GDM1 (cell line): ENCODE data around the gene ZNF267.
A peak's percentile ranks its signal among the peaks of the same experiment; 100 is the strongest.
"Not testable (repeated sequence)": the region's sequence is repeated elsewhere in the genome, so short reads cannot be mapped to it uniquely, and the experiment has no call there.

Experiments used
- DNase-seq: peaks from one replicate; lab custom pipeline; 2025; lab: John Stamatoyannopoulos, UW

Gene ZNF267

DNA sequence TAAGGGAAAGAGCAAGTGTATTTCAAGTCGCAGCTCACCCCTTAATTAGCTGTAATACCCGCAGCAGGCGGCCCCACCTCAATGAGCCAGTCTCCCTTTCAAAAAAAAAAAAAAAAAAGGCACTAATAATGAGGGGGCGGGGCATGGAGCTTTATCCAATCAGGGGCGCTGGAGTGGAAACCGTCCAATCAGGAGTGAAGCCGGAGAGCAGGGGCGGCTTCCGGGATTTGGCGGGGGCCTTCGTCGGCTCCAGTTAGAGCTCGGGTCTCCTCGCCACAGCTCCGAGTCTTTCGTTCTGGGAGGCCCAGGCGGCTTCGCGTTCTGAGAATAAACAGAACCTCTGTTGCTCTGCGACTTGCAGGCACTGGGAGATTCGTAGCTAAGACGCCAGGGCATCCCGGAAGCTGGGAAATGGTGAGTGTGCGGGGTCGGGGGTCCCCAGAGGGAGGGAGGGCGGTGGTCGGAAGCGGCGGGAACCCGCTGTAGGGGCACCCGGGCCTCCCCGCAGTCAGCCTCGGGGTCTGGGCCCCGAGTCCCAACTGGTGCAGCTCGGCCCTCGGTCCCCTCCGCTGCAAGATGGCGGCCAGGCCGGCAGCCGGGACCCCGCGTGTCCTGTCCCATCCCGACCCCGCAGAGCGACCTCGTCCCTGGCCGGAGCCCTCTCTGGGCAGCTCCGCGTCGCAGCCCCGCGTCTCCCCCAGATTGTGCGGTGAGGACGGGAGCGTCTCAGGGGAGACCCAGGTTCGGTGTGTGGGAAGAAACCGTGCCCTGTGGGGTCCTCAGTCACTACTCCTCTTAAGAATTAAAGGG is at the start of gene ZNF267:
Gene ZNF267 (plus strand): TSS at position 252 of the 810 bp plus-strand sequence. CDS start 160 bp downstream, at position 412.
- peak; percentile 79 for DNase-seq

DNA sequence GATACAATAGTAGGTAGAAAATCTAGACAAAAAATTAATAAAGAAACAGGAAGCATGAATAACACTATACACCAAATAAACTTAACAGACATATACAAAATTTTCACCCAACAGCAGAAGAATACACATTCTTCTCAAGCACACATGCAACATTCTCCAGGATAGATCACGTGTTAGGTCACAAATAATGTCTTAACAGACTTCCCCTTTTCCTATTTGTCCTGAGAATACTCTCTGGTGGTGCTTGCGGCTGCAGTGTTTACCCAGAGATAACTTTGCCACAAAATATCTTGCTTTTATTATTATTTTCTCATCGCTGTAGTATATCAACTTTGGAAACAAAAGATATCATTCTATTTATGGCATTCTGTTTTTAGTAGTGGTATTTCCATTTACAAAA is 40.6 kb upstream of the ZNF267 start:
- no peak for DNase-seq

DNA sequence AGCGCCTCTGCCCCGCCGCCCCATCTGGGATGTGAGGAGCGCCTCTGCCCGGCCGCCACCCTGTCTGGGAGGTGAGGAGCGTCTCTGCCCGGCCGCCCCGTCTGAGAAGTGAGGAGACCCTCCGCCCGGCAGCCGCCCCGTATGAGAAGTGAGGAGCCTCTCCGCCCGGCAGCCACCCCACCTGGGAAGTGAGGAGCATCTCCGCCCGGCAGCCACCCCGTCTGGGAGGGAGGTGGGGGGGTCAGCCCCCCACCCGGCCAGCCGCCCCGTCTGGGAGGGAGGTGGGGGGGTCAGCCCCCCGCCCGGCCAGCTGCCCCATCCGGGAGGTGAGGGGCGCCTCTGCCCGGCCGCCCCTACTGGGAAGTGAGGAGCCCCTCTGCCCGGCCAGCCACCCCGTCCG is 37.2 kb upstream of the ZNF267 start:
- DNase-seq = not testable (repeated sequence)

DNA sequence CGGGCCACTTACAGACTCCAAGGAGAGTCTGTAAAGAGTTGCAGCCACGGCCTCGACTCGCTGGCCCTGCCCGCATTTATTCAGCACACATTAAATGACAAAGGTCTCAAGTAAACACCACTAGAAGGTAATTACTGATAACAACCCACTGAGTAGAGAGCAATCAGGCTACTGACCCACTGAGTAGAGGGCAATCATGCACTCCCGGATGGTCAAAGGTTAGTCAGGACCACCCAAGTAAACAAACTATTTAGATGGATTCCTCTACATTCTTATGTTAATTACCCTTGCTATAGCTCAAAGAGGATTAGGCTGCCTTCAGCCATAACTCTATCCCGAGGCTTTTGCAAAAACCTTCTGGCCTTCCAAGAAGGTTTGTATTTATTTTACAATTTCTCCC is 30.7 kb upstream of the ZNF267 start:
- DNase-seq = no peak

DNA sequence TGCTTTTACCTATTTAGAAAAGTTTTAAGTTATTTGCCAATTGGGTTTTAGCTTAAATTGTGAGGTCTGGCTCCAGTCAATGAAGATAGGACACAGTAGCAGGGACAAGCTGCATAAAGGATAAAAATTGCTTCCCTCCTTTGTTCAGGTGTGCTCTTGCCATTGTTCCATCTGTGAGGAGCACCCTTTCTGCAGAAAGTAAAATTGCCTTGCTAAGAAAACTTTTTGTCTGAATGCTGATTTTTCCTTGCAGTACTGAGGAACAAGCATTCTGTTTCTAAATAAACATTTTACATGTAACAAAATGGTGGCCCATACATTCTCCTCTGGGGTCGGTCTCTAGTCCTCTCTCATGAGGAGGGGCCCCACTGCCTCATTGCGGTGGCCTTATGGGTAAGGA is 25.0 kb upstream of the ZNF267 start:
- not testable (repeated sequence) for DNase-seq

DNA sequence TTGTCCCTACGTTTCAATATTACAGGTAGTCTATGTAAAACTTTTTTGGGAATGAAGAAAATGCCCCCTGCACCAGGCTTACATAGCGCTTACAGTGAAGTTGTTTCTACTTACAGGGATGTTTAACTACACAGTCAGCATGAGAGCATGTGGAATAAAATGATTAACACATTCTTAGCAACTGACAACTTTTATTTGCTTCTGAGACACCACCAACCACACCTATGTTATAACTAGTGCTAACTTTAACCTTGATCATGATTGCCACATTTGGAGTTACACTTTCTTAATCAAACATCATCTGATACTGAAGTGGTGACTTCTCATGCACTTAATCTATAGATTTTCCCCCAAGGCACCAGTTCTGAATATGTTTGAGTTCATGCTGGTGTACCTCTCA is 20.3 kb upstream of the ZNF267 start:
- no peak for DNase-seq

DNA sequence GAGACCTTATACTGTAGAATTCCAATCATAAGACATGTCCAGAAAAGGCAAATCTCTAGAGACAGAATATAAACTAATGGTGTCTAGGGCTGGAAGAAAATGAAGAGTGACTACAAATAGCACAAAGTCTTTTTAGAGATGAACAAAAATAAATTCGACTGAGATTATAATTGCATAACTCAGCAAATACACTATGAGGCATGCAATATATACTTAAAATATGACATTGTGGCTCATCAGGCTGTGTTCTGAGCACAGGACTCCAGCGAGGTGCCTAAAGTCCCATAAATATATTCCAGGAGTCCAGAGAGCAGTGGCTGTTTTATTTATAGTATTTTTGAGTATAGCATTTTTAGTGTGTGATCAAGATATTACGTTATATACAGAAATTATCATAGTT is 13.1 kb upstream of the ZNF267 start:
- no peak for DNase-seq

DNA sequence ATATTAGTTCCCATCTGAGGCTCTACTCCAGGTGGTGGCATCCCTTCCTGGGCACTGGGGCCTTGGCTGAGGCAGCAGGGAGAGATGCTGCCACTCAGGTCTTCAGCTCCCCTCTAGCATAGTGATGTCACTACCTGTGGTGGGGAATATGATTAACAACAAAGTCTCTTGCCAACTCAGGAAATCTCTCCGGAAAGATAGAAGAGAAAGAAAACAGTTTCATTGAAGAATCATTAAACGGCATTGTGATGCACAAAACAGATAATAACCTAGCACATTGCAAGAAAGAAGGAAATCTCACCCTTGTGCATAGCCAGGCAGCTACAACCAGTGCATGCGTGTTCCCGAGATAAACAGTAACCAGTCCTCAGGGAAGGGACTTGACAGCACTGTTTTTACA is 12.2 kb upstream of the ZNF267 start:
- no peak for DNase-seq

DNA sequence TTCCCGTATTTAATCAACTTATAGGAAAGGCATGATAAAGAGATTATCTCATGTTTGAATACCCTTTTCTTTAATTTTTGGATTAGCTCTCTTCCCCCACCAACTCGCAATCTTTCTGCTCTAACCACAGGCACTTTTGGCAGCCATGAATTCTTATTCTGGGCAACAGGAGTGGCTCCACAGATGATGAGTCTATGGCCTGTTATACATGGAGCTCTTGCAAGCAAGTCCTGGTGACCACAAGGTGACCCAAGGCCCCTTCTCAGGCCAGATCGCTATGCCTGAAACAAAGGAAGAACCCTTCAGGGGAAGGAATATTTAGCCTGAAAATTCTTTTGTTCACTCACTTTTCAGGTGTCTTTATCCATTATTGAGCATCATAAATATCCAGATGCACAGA is 10.8 kb upstream of the ZNF267 start:
- no peak for DNase-seq

DNA sequence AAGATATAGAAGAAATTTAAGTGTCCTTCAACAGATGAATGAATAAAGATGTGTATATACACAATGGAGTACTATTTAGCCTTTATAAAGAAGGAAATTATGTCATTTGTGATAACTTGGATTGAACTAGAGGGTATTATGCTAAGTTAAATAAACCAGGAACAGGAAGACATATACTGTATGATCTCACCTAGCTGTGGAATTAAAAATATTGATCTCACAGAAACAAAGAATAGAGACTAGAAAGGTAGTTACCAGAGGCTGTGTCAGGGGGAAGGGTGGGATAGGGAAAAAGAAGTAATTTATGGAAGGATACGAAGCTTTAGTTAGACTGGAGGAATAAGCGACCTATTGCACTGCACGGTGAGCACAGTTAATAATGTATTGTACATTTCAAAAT is 5.4 kb upstream of the ZNF267 start:
- DNase-seq = no peak

DNA sequence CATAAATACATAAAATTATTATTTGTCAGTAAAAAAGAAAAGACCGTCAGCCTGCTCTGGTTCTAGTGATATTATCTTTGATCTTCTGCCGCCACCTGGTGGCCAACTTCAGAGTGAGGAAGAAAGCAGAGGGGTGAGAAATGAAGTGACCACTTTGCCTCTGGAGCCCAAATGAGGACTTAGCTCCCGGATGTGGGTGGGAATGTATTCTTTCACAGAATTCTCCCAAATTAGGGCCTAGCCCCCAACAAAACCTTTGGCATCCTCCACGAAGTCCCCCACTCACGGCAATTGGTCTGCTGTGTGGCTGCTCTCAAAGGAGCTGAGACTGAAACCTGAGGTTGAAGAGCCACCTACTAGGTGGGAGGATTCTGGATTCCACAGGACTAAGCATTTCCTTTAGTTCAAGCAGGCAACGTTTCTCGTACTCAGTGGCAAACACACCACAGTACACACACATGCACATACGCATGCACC is 4.9 kb upstream of the ZNF267 start:
- peak; percentile 55 for DNase-seq

DNA sequence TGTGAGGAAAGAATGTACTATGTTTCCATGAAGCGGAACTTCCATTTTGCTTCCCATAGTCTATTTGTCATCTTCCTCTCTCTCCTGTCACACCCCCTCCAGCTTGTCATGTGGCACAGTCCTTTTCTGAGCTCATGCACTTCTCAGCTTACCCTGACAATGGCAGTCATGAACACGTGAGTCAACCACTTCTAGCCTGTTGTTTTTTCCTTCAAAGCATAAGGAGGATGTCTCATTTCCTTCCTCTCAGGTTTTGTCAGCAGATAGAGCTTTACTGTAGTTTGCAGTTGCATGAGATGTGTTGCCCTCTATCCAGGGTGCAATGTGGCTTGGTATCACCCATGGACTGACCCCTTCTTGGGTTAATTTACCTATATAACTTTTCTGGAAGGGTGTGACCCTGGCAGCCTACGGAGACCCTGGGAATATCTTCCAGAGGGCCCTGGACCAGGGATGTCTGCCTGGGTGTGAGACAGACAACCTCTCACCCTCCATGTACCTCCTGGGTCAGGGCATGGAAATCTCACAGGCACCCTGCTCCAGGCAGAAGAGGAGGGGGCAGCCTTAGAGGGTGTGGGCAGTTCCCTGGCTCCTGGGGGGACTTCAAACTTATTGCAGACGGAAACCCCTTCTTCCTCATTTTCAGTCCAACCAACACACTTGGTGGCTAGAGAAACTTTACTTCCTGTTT is 4.0 kb upstream of the ZNF267 start:
- peak; percentile 87 for DNase-seq

DNA sequence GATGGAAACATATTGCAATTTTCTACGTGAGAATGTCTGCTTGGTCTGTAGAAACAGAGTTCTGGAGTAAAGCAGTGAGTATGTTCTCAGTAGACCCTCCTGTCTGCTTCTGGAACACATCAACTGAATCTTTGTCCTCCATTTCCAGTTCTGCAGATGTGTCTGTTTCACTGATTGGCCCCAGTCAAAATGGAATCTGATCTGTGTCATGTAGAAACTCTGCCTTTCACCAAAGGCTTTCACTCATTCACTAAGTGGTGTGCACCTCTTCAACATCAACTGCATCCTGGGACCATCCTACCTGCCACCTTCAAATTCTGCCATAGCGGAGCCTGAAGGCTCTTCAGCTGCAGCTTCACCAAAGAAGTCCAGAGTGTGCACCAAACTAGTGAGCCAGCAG is 2.8 kb upstream of the ZNF267 start:
- DNase-seq = no peak

DNA sequence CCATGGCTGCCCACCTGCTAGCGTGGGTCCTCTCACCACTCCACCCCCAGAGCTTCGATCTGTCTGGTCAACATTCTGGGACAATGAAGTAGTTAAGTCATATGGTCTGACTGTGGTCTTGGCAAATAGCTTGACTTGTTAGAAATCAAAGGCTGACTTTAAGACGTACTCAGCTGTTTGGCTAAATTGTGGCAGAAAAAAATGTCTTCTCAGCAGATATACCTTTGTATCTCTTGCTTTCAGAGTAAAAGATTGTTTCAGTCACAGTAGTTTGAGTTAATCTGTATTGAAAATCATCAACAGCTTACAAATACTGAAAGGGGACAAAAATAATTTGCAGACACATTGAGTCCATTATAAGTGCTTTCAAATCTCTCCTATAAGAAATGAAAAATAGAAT is 2.1 kb upstream of the ZNF267 start:
- no peak for DNase-seq

DNA sequence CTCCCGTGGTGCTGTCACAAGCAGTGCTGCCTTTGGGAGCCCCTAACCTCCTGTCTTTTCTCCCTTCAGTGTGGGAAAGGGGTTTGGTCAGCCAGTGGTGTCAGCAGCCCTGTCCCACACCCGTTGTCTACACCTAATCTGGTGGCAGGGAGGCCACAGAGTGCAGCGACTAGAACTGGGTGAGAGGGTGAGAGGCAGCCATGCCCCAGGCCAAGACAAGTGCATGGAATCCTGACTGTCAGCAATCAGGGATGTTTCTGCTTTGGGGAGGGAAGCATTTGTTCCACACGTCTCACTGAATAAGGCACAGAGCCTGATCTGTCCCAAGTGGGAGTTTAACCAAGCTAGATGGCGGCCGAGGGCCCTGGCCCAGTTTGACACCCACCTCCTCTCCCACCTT is 1.4 kb upstream of the ZNF267 start:
- DNase-seq = no peak

DNA sequence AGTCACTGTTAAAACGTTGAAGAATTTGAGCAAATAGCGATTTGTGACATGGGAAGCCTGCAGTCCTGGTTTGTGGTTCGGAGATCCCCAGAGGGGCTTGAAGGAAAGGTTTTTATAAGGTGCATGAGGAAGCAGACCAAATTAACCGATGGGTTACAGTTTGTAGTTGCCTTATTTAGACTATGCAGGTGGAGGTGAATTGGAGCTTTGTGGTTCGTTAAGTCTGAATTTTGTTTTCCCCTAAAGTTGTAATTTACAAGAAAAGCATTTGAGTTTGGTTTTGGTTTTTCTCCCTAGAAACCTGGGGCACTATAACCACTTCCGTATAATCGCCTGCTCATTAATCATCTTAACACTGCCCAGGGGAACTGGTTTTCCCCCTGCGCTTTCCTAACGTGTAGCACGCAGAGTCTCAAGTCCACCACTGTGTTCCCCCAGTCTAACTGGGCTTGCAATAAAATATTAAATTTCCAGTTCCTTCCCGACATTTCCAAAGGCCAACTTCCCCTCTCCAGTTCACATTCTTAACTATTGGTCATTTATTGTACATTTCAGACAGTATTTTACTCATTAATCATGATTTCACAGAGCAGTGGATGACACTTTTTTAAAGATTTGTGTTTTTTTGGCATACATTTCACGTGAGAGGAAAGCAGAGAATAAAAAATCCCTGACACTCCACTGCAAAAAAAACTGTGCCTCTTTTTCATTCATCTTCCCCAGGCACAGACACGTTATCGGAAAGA is 932 bp downstream of the ZNF267 start:
- DNase-seq = no peak

DNA sequence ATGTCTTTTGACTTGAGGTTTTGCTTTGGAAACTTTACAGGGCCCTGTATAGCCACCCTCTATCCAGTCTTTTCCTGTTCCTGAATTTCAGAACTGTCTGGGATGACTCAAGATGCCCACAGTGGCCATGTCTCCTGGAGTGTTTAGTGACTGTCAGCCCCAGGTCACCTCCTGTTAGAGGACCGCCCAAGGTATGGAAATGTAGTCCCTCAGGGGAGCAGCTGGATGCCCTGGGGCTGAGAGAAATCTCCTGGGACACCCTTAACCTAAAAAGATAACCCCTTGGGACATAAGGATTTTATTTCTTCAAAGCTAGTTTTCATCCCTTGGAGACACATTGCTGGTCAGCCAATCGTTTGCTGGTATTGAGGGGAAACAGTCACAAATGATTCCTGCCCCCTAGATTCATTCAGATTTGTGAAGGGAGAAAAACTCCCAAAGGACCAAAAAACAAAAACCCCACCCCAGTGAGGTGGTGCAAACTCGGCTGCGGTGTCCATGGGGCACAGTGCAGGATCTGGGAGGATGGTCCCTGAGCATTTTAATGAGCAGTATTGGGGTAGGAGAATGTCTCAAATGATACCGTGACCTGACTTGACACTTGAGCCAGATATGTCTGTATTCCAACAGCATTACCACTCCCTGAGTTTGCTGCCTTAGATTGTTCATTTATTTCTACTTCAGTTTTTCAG is 1.7 kb downstream of the ZNF267 start:
- DNase-seq = no peak

DNA sequence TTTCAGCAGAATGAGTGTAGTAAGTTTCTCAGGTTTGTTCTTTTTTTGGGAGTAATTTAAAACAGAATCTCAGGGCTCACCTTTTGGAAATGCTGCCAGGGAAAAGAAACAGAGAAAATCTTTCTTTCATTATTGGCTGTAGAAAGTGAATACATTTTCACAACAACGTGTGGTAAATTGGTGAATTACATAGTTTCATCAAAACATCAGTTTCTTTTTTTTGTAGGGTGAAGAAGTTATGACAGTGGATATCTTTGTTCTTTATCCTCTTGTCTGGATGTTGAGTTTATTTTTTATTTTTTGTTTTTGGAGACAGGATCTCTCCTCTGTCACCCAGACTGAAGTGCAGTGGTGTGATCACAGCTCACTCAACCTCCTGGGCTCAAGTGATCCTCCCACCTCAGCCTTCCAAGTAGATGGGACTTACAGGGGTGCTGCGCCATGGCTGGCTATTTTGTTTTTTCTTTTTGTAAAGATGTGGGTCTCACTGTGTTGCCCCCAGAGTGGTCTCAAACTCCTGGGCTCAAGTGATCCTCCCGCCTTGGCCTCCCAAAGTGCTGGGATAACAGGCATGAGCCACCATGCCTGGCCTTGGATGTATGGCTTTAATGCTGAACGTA is 2.4 kb downstream of the ZNF267 start:
- no peak for DNase-seq

DNA sequence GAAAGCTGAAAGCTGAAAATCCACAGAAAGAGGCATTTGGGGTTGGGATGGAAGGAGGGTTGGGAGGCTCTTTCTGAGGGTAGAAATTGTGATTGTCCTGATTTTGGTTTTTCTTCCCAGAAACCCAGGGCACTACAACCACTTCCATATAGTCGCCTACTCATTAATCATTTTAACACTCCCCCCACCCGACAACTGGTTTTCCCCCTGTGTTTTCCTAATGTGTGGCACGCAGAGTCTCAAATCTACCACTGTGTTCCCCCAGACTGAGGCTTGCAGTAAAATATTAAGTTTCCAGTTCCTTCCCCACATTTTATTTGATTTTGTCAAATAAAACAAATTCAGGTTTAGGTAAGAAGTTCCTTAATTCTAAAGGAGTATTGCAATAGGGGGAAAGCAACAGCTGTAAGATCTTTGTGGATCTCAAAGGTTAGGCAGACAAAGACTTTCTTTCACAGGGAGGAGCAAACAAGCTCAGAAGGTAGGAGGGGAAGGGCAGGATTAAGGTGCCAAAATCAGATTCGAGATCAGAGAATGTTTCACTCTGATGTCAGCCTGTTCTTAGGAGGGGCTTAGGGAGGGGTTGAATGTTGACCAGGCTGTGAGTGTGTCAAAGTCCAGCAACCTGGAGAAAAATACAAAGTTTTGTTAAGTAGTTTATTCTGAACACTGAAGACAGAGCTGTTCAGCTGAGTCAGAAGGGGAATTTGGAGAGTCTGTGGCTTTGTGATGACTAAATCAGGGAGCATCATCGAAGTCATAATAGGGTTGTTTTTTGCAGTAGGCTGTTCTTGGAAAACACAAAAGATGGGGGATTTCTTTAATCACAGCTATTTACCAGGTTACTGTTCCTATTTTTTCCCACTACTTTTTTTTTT is 3.6 kb downstream of the ZNF267 start:
- no peak for DNase-seq

DNA sequence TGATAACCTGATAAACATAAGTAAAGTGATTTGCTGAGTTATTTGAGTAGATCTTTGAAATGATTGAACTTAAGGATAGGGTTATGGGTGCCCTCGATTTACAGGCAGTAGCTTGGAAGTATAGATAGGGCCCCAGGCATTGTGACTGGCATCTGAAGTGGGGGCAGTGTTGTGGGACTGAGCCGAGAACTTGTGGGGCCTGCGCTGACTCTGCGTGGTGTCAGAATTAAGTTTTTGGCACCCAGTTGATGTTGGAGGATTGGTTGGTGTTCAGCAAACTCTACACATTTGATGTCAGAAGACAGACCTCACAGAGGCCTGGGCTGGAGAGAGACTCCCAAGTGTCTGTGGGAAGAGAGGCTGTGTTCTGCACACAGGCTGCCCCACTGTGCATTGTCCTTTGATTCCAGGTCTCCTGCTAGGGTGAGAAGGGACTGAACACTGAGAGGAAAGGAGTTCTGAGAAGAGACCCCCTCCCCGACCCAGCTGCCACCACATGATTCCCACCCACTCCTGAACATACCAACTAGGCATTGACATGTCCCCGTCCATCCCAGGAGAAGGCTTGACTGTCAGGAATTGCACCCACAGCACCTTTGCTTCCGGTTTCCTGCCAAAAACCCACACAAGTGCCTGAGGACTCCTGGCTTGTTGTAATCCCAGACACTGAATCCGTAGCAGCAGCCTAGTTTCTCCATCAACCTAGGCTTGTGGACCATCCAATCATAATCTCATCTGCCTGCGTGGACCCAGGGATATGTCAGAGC is 4.5 kb downstream of the ZNF267 start:
- DNase-seq = no peak
